GM21723 (cell line): Measurements from ENCODE around the gene SGPL1.
A peak's percentile ranks its signal among the peaks of the same experiment; 100 is the strongest.
"Not testable (repeated sequence)": the region's sequence is repeated elsewhere in the genome, so short reads cannot be mapped to it uniquely, and the experiment has no call there.

Experiments
- ATAC-seq: cut with Tn5 transposase; IDR thresholded peaks from one replicate; pipeline ENCODE4 v1.9.1; 2021; ENCODE audit warnings: mild to moderate bottlenecking, moderate library complexity; ENCODE audit not compliant: unreplicated experiment

SGPL1 gene

GRCh38 chr10:70815504-70816219, at the start of gene SGPL1:
Gene SGPL1, plus strand, starts transcription at chr10:70815948. Its CDS starts 906 bp downstream, at chr10:70816854.
- ATAC-seq = peak; percentile 89

GRCh38 chr10:70768026-70768685, 47.6 kb upstream of the SGPL1 start:
- ATAC-seq = not testable (repeated sequence)

- no peak for ATAC-seq
Observed at GRCh38 chr10:70769121-70769520, 46.6 kb upstream of the SGPL1 start.

GRCh38 chr10:70770001-70770400, 45.7 kb upstream of the SGPL1 start:
- ATAC-seq = no peak

- ATAC-seq = not testable (repeated sequence)
Observed at GRCh38 chr10:70770516-70770915, 45.2 kb upstream of the SGPL1 start.

- no peak for ATAC-seq
Observed at GRCh38 chr10:70771311-70772194, 44.2 kb upstream of the SGPL1 start.

GRCh38 chr10:70772627-70773026, 43.1 kb upstream of the SGPL1 start:
- ATAC-seq = no peak

GRCh38 chr10:70773461-70773860, 42.3 kb upstream of the SGPL1 start:
- no peak for ATAC-seq

- ATAC-seq = no peak
Observed at GRCh38 chr10:70773965-70774809, 41.6 kb upstream of the SGPL1 start.

- ATAC-seq = no peak
Observed at GRCh38 chr10:70774810-70775678, 40.7 kb upstream of the SGPL1 start.

- ATAC-seq = no peak
Observed at GRCh38 chr10:70775679-70776454, 39.9 kb upstream of the SGPL1 start.

GRCh38 chr10:70776455-70777005, 39.2 kb upstream of the SGPL1 start:
- no peak for ATAC-seq

- ATAC-seq = no peak
Observed at GRCh38 chr10:70777063-70777875, 38.5 kb upstream of the SGPL1 start.

GRCh38 chr10:70778267-70778924, 37.4 kb upstream of the SGPL1 start:
- ATAC-seq = no peak

GRCh38 chr10:70779088-70779487, 36.7 kb upstream of the SGPL1 start:
- ATAC-seq = no peak

GRCh38 chr10:70779511-70780369, 36.0 kb upstream of the SGPL1 start:
- ATAC-seq = no peak
